Endodermal cell (in vitro differentiated cells): ENCODE results near the gene SUGP1. TPM values are rescaled to one million over a fixed set of nuclear protein-coding genes. Genes with fewer than 3 reads are reported as not detected.
A peak's percentile ranks its signal among the peaks of the same experiment; 100 is the strongest.

Experiments used
- DNase-seq: peaks from one replicate; pipeline ENCODE4 v3.0.0-alpha.2; 2017
- H3K27ac ChIP-seq: 2 replicates; pipeline ENCODE4 v1.5.1; 2013; ENCODE audit warnings: mild to moderate bottlenecking, low read depth, low read length, moderate library complexity
- H3K27me3 ChIP-seq: 2 replicates; pipeline ENCODE4 v1.6.1; 2013; ENCODE audit warnings: mild to moderate bottlenecking, low read length, moderate library complexity; ENCODE audit not compliant: insufficient read depth, control insufficient read depth, poor library complexity, severe bottlenecking
- H3K36me3 ChIP-seq: 2 replicates; pipeline ENCODE4 v1.7.0; 2013; ENCODE audit warnings: mild to moderate bottlenecking, low read length, moderate library complexity; ENCODE audit not compliant: control insufficient read depth, insufficient read depth
- H3K4me1 ChIP-seq: one replicate; pipeline ENCODE4 v1.7.0; 2013; ENCODE audit warnings: low read length; ENCODE audit not compliant: control insufficient read depth, insufficient read depth
- H3K4me3 ChIP-seq: 2 replicates; pipeline ENCODE4 v1.5.1; 2013; ENCODE audit warnings: mild to moderate bottlenecking, low read length, moderate library complexity
- H3K9ac ChIP-seq: 2 replicates; pipeline ENCODE4 v1.6.1; 2013; ENCODE audit warnings: mild to moderate bottlenecking, low read length, moderate library complexity; ENCODE audit not compliant: poor library complexity, severe bottlenecking; ENCODE audit errors: extremely low read depth
- H3K9me3 ChIP-seq: 2 replicates; pipeline ENCODE4 v1.6.1; 2013; ENCODE audit warnings: mild to moderate bottlenecking, low read length, moderate library complexity; ENCODE audit not compliant: control insufficient read depth
- H3K27ac Mint-ChIP-seq: 2 replicates; pipeline ENCODE4 v1.8.0; 2020; ENCODE audit warnings: mixed read lengths
- H3K27me3 Mint-ChIP-seq: 2 replicates; pipeline ENCODE4 v1.8.0; 2021; ENCODE audit warnings: mild to moderate bottlenecking, mixed read lengths; ENCODE audit not compliant: insufficient read depth
- H3K36me3 Mint-ChIP-seq: 2 replicates; pipeline ENCODE4 v1.8.0; 2020; ENCODE audit warnings: low read depth, mixed read lengths
- H3K4me1 Mint-ChIP-seq: 2 replicates; pipeline ENCODE4 v1.8.0; 2020; ENCODE audit warnings: mixed read lengths
- H3K4me3 Mint-ChIP-seq: 2 replicates; pipeline ENCODE4 v1.8.0; 2020; ENCODE audit warnings: mild to moderate bottlenecking, moderate library complexity, mixed read lengths
- H3K9me3 Mint-ChIP-seq: 2 replicates; pipeline ENCODE4 v1.8.0; 2020; ENCODE audit warnings: mild to moderate bottlenecking, mixed read lengths
- CTCF ChIP-seq: fragments of 200-600 bp; sonication (generic); conservative IDR thresholded peaks from 2 replicates; pipeline ENCODE4 v1.5.0; 2021; ENCODE audit warnings: antibody characterized with exemption, mild to moderate bottlenecking
- WGBS, 2 experiments: methylation state at CpG; one replicate each; pipeline versions ENCODE4 v1.1.5 to v1.1.7; 2013; ENCODE audit warnings: missing lambda C conversion rate in 2 of 2, mixed read lengths in 1 of 2; ENCODE audit not compliant: insufficient coverage in 1 of 2, insufficient read length in 1 of 2; 5-methylcytosine and 5-hydroxymethylcytosine counted together
- total RNA-seq, 2 donors: library from RNA; stranded (reverse); fragmentation: NEBNext Ultra II Directional in 1 of 2; extraction: Animal tissue kit (Norgen Biotek cat#: 25700) in 1 of 2; gene quantifications; 2 replicates in 1 of 2; 3 replicates in 1 of 2; pipeline ENCODE4 v1.2.1, GENCODE V29; 2021

Gene SUGP1
- total RNA-seq, 2 donors from 2014 or later, result 72.2 to 75.5 TPM

GRCh38 chr19:19366434-19367396, 46.4 kb upstream of the SUGP1 start:
- 63 to 66% methylated on average over 11 to 18 of the region's 18 CpGs for WGBS, 2 experiments
- Histone ChIP-seq H3K9me3 (no peaks in the 10 kb centered on the region), H3K36me3 (no peaks in the 10 kb centered on the region), H3K27me3 (no peaks in the 10 kb centered on the region), H3K27ac (no peak overlapping the region), H3K4me1 (no peaks in the 10 kb centered on the region), H3K4me3 (no peak overlapping the region), H3K9ac (no peak overlapping the region)
- Mint-ChIP-seq H3K4me1 (peaks cover 6% of the 10 kb centered on the region), H3K27ac (peak overlapping the region; percentile 82), H3K4me3 (no peak overlapping the region), H3K27me3 (no peaks in the 10 kb centered on the region), H3K9me3 (no peaks in the 10 kb centered on the region), H3K36me3 (no peaks in the 10 kb centered on the region)
- TF ChIP-seq CTCF, result peak; percentile 99
- peak; percentile 95 for DNase-seq

GRCh38 chr19:19362075-19362474, 41.8 kb upstream of the SUGP1 start:
- DNase-seq, result no peak
- Histone ChIP-seq H3K27me3 (no peaks in the 10 kb centered on the region), H3K36me3 (no peaks in the 10 kb centered on the region), H3K4me3 (no peak overlapping the region), H3K9ac (no peak overlapping the region), H3K4me1 (no peaks in the 10 kb centered on the region), H3K27ac (no peak overlapping the region), H3K9me3 (no peaks in the 10 kb centered on the region)
- H3K36me3 Mint-ChIP-seq, result peaks cover 9% of the 10 kb centered on the region
- 96 to 100% methylated on average over 2 to 4 of the region's 4 CpGs for WGBS, 2 experiments
- H3K27ac Mint-ChIP-seq, result peak overlapping the region; percentile 58
- H3K4me1 Mint-ChIP-seq, result peaks cover 6% of the 10 kb centered on the region
- H3K9me3 Mint-ChIP-seq, result no peaks in the 10 kb centered on the region
- no peak overlapping the region for H3K4me3 Mint-ChIP-seq
- no peak for TF ChIP-seq CTCF
- H3K27me3 Mint-ChIP-seq, result no peaks in the 10 kb centered on the region

GRCh38 chr19:19361075-19361594, 40.8 kb upstream of the SUGP1 start:
- TF ChIP-seq CTCF, result peak; percentile 84
- Histone ChIP-seq H3K4me3 (no peak overlapping the region), H3K4me1 (no peaks in the 10 kb centered on the region), H3K9ac (no peak overlapping the region), H3K27me3 (no peaks in the 10 kb centered on the region), H3K9me3 (no peaks in the 10 kb centered on the region), H3K27ac (peak overlapping the region; percentile 44), H3K36me3 (peaks cover 3% of the 10 kb centered on the region)
- H3K27ac Mint-ChIP-seq, result no peak overlapping the region
- 49% methylated on average over 14 of the region's 14 CpGs for WGBS, 2 experiments
- no peak overlapping the region for H3K4me3 Mint-ChIP-seq
- H3K27me3 Mint-ChIP-seq, result no peaks in the 10 kb centered on the region
- H3K36me3 Mint-ChIP-seq, result peaks cover 11% of the 10 kb centered on the region
- H3K9me3 Mint-ChIP-seq, result no peaks in the 10 kb centered on the region
- H3K4me1 Mint-ChIP-seq, result peaks cover 4% of the 10 kb centered on the region
- DNase-seq, result peak; percentile 95
